ENCODE measurements around the gene NUP88. TPM values are rescaled to one million over a fixed set of nuclear protein-coding genes. Genes with fewer than 3 reads are reported as not detected.
"Not testable (repeated sequence)": the region's sequence is repeated elsewhere in the genome, so short reads cannot be mapped to it uniquely, and the experiment has no call there.

The NUP88 gene
- total RNA-seq, result 100 to 1,000 TPM; 121 to 136 TPM

DNA sequence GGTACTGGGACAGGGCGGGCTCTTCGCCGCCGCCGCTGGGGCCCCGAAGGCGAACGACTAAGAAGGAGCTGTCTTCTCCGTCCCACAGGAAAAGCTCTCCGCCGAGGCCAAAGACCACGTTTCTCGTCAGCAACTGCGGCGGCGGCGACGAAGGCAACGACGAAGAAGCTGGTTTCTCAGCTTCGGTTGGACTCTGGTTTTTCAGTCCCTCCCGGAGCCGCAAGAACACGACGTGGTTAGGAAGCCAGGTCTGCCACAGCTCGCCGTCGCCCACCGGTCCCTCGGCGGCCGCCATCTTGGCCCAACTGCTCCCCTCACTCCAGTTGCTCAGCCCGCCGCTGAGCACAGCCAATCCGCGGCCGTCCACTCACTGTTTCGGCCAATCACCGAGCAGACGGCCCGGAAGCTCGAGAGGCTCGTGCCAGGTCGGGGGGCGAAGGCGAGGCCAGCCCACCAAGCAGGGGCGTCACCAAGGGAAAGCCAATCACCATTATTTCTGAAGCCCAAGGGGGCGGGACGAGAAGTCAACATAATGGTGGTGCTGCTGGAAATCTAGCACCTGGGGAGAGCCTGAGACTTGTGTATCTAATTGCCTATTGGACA is at the start of gene NUP88:
Gene NUP88 (minus strand): TSS at position 307 of the 603 bp plus-strand sequence. CDS start 12 bp downstream, at position 295.
- peak; percentile 92 to 97 for ATAC-seq
- no peaks in the 10 kb centered on the region for H3K9me3 Mint-ChIP-seq
- peaks cover 29 to 36% of the 10 kb centered on the region in 2 donors for H3K36me3 Mint-ChIP-seq
- peak within 1 kb of the TSS; percentile 98 to 99 for H3K27ac Mint-ChIP-seq
- DNase-seq (ENCODE audit: low spot score in 2 of 2), result peak; percentile 94 to 97

DNA sequence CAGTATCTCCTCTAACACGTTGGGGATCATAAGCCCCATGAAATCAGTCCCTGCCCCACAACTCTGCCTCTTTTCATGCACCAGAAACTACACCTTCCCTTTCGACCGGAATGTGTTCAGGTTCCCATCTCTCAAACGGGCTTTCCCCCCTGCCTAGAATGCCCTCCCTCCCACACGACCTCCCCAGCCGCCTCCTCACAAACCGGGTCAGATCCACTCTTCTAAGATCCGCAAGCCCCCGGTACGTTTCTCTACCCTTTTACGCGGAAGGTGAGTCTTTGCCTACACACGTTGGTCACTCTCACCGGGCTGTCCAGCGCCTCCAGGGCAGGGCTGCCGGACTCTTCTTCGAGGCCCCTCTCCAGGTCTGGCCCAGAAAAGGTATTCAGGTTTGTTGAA is 48.6 kb upstream of the NUP88 start:
- Mint-ChIP-seq H3K36me3 (peaks cover 12% of the 10 kb centered on the region in 2 donors), H3K27ac (peak overlapping the region; percentile 78 to 83), H3K9me3 (no peaks in the 10 kb centered on the region)
- peak; percentile 17 to 40 for ATAC-seq
- peak in 1 of 2 donors; percentile 19 for DNase-seq (ENCODE audit: low spot score in 2 of 2)

DNA sequence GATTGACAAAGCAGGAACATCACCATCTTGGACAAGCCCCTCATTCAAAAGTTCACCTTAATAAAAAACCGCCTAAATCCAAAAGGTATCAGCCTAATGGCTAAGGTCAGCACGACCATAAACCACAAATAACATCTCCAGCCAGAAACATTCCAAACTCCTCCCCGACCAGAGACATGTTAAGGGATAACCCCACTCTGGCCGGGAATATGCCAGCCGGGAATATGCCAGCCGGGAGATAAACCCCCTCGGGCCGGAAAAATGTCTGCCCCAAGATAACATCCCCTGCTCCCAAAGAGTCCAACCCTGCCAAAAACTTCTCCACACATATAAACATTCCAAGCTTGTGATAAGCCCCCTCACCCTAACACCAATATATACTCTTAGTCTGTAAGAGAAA is 48.0 kb upstream of the NUP88 start:
- Mint-ChIP-seq H3K36me3 (peaks cover 12 to 13% of the 10 kb centered on the region in 2 donors), H3K27ac (peak overlapping the region; percentile 78 to 83)

DNA sequence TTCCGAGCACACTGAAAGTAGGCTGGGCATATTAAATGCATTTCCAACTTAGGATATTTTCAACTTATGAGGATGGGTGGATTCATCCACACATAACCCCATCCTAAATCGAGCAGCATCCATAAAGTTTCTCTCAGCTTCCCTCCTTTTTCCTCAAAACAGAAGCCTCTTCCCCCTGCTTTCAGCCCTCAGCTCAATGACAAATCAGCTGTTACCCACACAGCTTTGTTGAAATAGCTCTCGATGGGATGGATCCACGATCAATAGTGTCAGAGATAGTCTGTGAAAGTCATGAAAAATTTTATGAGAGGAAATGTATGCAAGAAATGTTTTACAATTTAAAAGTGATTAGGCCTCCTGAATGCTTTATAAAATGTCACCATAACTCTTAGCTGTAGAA is 46.8 kb upstream of the NUP88 start:
- H3K36me3 Mint-ChIP-seq, result peaks cover 12 to 17% of the 10 kb centered on the region in 2 donors
- H3K27ac Mint-ChIP-seq, result no peak overlapping the region
- DNase-seq (ENCODE audit: low spot score in 2 of 2) (no peak), ATAC-seq (no peak)
- H3K9me3 Mint-ChIP-seq, result no peaks in the 10 kb centered on the region

More for the DNA sequence above, 48.0 kb upstream of the NUP88 start:
- no peak for ATAC-seq
- DNase-seq (ENCODE audit: low spot score in 2 of 2), result no peak
- no peaks in the 10 kb centered on the region for H3K9me3 Mint-ChIP-seq

DNA sequence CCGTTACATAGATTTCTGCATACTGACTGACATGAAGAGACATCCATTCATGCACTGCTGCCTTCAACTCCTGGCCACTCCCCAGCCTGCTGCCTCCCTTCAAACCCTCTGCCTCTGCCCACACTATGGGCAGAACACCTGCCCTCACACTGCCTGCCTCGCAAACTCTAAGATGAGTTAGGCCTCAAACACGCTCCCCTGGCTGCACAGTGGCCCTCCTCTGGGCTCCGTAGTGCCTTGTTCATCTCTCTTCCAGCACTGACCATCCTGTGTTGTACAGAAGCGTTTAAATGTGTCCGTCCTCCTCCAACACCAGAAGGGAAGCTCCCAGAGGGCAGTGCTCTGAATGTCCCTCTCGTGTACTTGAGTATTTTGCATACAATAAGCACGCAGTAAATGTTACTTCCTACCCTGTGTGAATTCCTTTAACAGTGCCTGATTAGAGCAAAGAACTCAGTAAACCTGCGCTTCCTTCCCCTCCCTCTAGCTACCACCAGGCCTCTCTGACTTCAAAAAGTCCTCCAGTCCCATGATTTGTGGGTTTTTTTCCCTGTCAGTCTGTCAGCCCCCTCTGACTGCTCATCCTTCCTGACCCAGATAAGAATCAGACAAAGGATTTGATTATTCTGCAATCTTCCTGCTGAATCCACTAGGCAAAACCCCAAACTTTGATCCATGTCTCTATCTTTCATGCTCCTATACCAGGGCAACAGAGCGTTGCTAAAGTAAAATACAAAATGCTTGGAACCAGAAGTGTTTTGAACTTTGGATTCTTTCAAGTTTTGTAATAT is 45.5 kb upstream of the NUP88 start:
- ATAC-seq (no peak), DNase-seq (ENCODE audit: low spot score in 2 of 2) (no peak)
- Mint-ChIP-seq H3K36me3 (peaks cover 12 to 23% of the 10 kb centered on the region in 2 donors), H3K9me3 (no peaks in the 10 kb centered on the region), H3K27ac (no peak overlapping the region)

DNA sequence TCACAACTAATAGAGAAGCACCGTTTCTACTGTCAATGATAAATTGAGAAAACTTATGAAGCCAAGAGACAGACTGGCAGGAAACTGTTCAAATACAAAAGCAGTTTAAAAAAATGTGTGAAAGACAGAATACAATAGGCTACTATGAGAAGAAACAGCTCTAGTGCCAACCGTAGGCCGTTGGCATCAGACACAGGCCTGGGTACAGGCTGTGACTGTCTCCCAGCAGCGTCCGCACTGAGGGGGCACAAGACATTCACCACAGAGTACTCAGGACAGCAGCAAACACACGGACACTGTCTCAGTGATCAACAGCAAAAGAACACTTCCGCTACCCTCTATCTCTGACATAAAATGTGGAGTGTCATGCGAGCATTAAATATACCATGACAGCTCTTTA is 27.3 kb upstream of the NUP88 start:
- no peak overlapping the region for H3K27ac Mint-ChIP-seq
- peaks cover 15 to 26% of the 10 kb centered on the region in 2 donors for H3K36me3 Mint-ChIP-seq
- ATAC-seq (no peak), DNase-seq (ENCODE audit: low spot score in 2 of 2) (no peak)
- H3K9me3 Mint-ChIP-seq, result no peaks in the 10 kb centered on the region

DNA sequence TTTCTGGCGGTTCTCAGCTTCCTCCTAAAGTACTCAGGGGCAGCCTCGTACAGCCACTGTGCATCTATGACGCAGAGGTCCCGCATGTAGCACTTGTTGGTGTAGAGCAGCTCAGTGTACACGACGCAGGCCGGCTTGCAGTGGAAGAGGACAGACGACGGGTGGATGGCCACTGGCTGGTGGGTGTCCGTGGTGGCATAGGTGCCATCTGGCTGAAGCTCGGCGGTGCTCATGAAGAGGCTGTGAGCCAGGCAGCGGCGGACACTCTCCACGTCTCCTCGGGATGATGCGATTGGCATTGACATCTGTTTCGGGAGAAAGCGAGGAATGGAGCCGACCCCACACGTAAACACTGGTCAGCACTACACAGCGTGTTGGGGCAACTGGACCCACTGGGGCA is 24.7 kb upstream of the NUP88 start:
- H3K9me3 Mint-ChIP-seq, result no peaks in the 10 kb centered on the region
- DNase-seq (ENCODE audit: low spot score in 2 of 2) (no peak), ATAC-seq (no peak)
- peaks cover 15 to 26% of the 10 kb centered on the region in 2 donors for H3K36me3 Mint-ChIP-seq
- H3K27ac Mint-ChIP-seq, result peak overlapping the region in 1 of 2 donors; percentile 45

DNA sequence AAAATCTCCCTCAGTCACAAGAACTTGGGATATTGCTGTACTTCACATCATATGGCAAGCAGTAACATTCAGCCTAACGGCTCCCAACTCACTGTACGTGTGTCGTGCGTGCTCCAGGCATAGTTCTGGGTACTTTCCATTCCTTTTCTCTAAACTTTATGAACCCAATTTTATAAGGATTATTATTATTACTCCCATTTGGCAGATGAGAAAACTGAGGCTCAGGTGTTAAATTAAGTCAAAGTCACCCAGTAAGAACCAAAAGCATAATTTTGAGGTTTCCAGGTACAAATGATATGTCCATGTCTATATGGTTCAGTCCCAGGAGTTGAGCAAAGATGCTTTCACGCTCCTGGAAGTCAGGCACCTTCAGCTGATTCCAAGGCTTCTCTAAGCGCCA is 24.3 kb upstream of the NUP88 start:
- no peak overlapping the region for H3K27ac Mint-ChIP-seq
- DNase-seq (ENCODE audit: low spot score in 2 of 2), result no peak
- no peak for ATAC-seq
- no peaks in the 10 kb centered on the region for H3K9me3 Mint-ChIP-seq
- H3K36me3 Mint-ChIP-seq, result peaks cover 15 to 26% of the 10 kb centered on the region in 2 donors

DNA sequence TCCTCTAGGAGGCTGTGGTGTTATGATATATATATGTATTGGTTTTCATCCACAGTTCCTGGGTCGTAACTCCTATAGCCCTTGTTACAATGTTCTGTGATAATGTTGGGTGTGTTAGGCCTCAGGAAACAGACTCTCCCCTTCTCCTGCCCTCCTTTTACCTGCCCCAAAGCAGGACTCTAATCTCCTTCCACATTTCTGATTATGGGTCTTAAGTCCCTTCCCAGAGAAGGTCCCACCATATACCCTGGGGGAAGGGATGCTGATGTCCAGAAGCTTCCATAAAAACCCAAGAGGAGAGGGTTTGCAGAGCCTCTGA is 19.9 kb upstream of the NUP88 start:
- Mint-ChIP-seq H3K27ac (peak overlapping the region; percentile 84 to 87), H3K9me3 (no peaks in the 10 kb centered on the region), H3K36me3 (peaks cover 23 to 37% of the 10 kb centered on the region in 2 donors)
- ATAC-seq (no peak), DNase-seq (ENCODE audit: low spot score in 2 of 2) (no peak)

DNA sequence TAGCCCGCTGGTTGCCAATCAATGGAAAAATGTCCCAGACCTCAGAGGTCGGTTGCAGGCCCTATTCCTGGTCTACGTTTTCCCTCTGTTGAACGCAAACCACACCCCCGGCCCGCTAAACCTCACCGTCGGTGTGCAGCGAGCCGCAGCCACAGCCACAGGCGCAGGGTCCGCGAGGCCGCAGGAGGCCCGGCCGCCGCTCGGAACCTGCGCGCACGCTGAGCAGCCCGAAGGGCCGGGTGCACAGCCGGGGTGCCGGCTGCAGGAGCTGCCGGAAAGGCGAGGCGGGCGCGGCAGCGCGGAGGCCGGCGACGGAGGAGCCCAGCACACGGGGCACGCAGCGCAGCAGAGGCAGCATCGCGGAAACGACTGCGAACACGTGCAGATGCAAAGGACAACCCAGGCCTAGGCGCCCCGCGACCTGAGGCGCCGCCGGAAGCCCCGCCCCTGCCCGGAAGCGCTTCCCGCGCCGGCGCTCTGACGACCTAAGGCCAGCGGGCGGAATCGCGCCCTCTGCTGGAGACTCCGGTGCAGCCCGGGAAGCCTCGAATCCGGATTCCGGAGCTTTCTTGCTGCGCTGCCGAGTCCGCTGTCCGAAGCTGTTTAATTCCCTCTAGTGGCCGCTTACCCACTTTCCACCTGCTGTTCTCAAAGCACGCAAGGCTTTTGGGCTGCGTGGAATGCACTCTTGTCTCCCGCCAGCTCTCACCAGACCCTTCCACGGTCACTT is 19.4 kb upstream of the NUP88 start, which contains the start of gene C1QBP:
Gene C1QBP (minus strand): TSS at position 440 of the 730 bp plus-strand sequence. CDS start 82 bp downstream, at position 358.
- Mint-ChIP-seq H3K9me3 (no peaks in the 10 kb centered on the region), H3K36me3 (peaks cover 18 to 33% of the 10 kb centered on the region in 2 donors), H3K27ac (peak within 1 kb of the TSS; percentile 88 to 96)
- DNase-seq (ENCODE audit: low spot score in 2 of 2), result peak; percentile 94 to 98
- peak; percentile 91 to 98 for ATAC-seq

DNA sequence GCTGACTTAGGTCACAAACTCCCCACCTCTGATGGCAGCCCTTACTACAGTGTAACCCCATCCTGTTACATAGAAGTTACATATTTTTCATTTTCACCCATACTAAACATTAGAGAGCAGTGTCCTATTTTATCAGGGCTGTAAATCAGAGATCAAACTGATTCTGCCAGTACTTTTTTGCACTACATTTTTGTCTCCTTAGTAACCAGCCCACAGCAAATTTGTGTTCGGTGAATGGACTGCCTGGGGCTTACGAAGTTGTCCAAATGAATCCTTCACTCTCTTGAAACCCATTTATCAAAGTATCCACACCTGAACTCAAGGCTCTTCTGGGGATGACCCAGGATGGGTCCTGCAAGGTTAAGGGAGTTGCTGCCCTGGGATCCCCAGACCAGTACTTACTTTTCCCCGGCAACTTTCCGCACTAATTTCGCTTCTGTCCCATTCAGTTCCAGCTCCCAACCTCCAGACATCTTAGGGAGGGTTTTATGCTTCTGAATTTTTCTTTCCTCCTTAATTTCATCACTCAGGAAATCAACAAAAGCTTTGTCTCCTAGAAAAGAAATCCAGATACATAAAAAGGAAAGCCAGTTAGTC is 18.4 kb upstream of the NUP88 start:
- peak overlapping the region; percentile 88 to 96 for H3K27ac Mint-ChIP-seq
- DNase-seq (ENCODE audit: low spot score in 2 of 2) (no peak), ATAC-seq (no peak)
- H3K9me3 Mint-ChIP-seq, result no peaks in the 10 kb centered on the region
- H3K36me3 Mint-ChIP-seq, result peaks cover 18 to 40% of the 10 kb centered on the region in 2 donors

DNA sequence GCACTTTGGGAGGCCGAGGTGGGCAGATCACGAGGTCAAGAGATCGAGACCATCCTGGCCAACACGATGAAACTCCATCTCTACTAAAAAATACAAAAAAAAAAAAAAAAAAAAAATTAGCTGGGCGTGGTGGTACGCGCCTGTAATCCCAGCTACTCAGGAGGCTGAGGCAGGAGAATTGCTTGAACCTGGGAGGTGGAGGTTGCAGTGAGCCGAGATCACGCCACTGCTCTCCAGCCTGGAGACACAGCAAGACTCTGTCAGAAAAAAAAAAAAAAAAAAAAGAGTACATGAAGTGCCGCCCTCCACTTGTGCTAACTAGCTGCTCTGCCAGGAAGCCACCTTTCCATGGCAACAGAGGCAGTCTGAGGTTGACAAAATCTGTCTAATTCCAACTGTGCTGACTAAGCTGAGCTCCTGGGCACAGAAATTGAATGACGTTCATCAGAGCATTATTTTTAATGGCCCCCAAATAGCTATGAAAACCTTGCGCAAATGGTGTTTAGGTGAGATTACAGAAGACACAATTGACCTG is 16.4 kb upstream of the NUP88 start:
- not testable (repeated sequence) for ATAC-seq; DNase-seq (ENCODE audit: low spot score in 2 of 2); H3K9me3 Mint-ChIP-seq
- H3K36me3 Mint-ChIP-seq, result peaks cover 18 to 45% of the 10 kb centered on the region in 2 donors
- H3K27ac Mint-ChIP-seq, result peak overlapping the region in 1 of 2 donors; percentile 90

DNA sequence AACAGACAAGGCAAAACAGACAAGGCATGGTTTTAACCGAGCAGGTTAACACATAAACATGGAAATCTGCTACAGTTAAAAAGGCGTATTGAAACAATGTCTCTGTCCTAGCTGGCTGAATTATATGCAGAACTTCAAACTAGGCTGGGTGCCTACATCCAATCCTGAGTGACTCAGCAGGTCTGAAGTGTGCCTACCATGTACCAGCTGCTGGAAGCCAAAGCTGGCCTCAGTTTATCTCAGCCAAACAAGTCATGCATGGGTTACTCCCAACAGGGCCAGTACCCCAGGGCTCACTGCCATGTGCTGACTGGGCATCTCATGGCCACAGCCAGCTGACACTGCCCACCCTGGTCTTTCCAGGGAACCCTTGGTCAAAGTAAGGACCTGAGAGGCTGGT is 15.5 kb upstream of the NUP88 start:
- Mint-ChIP-seq H3K27ac (peak overlapping the region; percentile 76 to 86), H3K36me3 (peaks cover 18 to 50% of the 10 kb centered on the region in 2 donors), H3K9me3 (no peaks in the 10 kb centered on the region)
- DNase-seq (ENCODE audit: low spot score in 2 of 2), result no peak
- no peak for ATAC-seq

DNA sequence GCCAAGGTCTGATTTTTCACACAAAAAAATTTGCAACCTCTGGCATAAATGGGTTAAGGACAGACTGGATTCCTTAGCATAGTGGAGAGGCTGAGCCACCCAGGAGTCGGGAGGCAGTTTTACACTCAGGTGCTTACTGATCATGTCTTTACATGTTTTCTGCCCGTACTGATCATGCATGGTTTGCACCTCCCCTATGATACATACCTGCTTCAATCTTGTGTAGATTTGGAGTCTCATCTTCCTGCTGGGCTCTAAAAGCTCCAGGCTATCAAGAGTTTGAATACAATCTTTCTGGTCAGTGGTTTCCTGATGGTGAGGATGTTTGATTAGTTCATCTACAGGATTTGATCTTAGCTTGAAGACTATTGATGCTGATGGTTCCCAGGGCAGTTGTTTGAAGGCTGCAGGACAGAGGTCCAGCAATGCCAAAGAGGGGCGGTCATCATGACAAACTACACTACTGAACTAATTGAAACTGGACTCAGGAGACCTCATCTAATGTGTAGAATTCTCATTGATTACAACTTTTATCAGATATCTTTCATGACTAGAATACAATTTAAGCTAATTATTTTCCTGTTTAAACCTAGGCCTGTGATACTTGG is 12.6 kb upstream of the NUP88 start:
- Mint-ChIP-seq H3K36me3 (peaks cover 10 to 33% of the 10 kb centered on the region in 2 donors), H3K9me3 (no peaks in the 10 kb centered on the region), H3K27ac (peak overlapping the region; percentile 65 to 81)
- no peak for DNase-seq (ENCODE audit: low spot score in 2 of 2)
- no peak for ATAC-seq

DNA sequence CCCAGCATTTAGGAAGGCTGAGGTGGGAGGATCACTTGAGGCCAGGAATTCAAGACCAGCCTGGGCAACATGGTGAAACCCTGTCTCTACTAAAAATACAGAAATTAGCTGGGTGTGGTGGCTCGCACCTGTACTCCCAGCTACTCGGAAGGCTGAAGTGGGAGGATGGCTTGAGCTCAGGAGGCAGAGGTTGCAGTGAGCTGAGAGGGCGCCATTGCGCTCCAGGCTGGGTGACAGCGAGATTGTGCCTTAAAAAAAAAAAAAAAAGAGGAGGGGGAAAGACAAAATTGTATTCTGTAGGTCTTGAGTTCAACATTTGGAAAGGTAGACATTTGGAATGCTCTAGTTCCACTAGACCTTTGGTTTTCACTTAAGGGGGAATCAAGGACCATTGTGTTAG is 11.8 kb upstream of the NUP88 start:
- not testable (repeated sequence) for ATAC-seq; H3K9me3 Mint-ChIP-seq; DNase-seq (ENCODE audit: low spot score in 2 of 2)
- H3K36me3 Mint-ChIP-seq, result peaks cover 10 to 25% of the 10 kb centered on the region in 2 donors
- H3K27ac Mint-ChIP-seq, result peak overlapping the region; percentile 65 to 82

DNA sequence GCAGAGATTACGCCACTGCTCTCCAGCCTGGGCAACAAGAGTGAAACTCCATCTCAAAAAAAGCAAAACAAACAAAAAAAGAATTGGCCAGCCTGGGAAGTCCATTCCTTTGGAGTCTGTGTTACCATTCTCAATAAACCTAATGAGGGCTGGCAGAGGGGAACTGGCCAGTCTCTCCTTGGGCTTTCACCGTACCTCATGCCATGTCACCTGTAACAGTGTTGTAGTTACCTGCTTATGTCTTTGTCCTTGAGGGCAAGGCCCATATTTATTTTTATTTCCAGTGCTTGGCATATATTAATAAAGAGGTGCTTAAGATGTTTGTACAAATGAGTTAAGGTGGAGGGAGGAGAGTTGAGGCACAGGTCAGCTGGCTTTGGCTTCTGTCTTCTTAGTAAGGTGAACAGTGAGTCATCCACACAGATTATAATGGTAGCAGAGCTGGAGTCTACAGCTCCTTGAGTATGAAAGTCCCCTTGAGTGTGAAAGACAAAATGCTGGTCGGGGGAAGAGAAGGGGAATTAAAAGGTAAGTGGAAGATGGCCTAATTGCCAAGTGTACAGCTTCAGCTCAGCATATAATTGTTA is 11.0 kb upstream of the NUP88 start:
- H3K27ac Mint-ChIP-seq, result peak overlapping the region; percentile 65 to 82
- ATAC-seq (no peak), DNase-seq (ENCODE audit: low spot score in 2 of 2) (no peak)
- H3K9me3 Mint-ChIP-seq, result no peaks in the 10 kb centered on the region
- H3K36me3 Mint-ChIP-seq, result peaks cover 14 to 29% of the 10 kb centered on the region in 2 donors

Measured in activated naive CD4-positive, alpha-beta T cell treated with anti-CD3 and anti-CD28 coated beads, Interleukin-2, amount 50 U/mL, for 72 hours (primary cell).